Esophagus squamous epithelium (tissue), 4 donors: Measurements from ENCODE around the gene PGAP6.
"Not testable (repeated sequence)": the region's sequence is repeated elsewhere in the genome, so short reads cannot be mapped to it uniquely, and the experiment has no call there.

ENCODE experiments used
- POLR2A ChIP-seq, 4 donors: fragments of 450-650 bp; IDR thresholded peaks; one replicate each; pipeline ENCODE4 v1.6.1; 2017; ENCODE audit warnings: antibody characterized with exemption in 4 of 4, mild to moderate bottlenecking in 4 of 4, moderate library complexity in 3 of 4
- TF ChIP-seq, protein P1 (sequence below), 6 experiments: fragments of 450-650 bp in 4 of 6; fragments of 200-600 bp in 2 of 6; sonication (generic) in 2 of 6; IDR thresholded peaks; one replicate each; pipeline ENCODE4 v1.5.1; 2016 to 2019; ENCODE audit warnings: antibody characterized with exemption in 6 of 6, mild to moderate bottlenecking in 4 of 6, moderate library complexity in 4 of 6

DNA sequence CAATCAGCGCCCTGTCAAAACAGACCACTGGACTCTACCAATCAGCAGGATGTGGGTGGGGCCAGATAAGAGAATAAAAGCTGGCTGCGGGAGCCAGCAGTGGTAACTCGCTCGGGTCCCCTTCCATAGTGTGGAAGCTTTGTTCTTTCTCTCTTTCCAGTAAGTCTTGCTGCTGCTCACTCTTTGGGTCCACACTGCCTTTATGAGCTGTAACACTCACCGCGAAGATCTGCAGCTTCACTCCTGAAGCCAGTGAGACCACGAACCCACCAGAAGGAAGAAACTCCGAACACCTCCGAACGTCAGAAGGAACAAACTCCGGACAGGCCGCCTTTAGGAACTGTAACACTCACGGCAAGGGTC is 39.8 kb downstream of the PGAP6 start:
- TF ChIP-seq, protein P1, sequence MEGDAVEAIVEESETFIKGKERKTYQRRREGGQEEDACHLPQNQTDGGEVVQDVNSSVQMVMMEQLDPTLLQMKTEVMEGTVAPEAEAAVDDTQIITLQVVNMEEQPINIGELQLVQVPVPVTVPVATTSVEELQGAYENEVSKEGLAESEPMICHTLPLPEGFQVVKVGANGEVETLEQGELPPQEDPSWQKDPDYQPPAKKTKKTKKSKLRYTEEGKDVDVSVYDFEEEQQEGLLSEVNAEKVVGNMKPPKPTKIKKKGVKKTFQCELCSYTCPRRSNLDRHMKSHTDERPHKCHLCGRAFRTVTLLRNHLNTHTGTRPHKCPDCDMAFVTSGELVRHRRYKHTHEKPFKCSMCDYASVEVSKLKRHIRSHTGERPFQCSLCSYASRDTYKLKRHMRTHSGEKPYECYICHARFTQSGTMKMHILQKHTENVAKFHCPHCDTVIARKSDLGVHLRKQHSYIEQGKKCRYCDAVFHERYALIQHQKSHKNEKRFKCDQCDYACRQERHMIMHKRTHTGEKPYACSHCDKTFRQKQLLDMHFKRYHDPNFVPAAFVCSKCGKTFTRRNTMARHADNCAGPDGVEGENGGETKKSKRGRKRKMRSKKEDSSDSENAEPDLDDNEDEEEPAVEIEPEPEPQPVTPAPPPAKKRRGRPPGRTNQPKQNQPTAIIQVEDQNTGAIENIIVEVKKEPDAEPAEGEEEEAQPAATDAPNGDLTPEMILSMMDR (IDR thresholded peaks at IDR 0.05) = not testable (repeated sequence)
- TF ChIP-seq POLR2A (IDR thresholded peaks at IDR 0.05) = not testable (repeated sequence)
